K562 (cell line): ENCODE measurements around the gene RLIM.

Experiments
- CEBPB ChIP-seq: fragments of 450-650 bp; IDR thresholded peaks from 2 replicates; pipeline ENCODE4 v1.6.1; 2016; ENCODE audit warnings: missing genetic modification characterization, missing compliant biosample characterization
- EZH2 ChIP-seq: IDR thresholded peaks from 2 replicates; pipeline ENCODE4 v1.6.1; 2012; ENCODE audit warnings: low read depth, mild to moderate bottlenecking, inconsistent platforms, low read length, borderline replicate concordance
- JUND ChIP-seq, 2 experiments: IDR thresholded peaks; 2 replicates in 1 of 2; 3 replicates in 1 of 2; pipeline ENCODE4 v1.6.1; 2011; ENCODE audit warnings: borderline replicate concordance in 2 of 2, low read depth in 2 of 2, low read length in 2 of 2, improper control_type of control experiment in 1 of 2, missing biosample characterization in 1 of 2, missing genetic modification characterization in 1 of 2, missing genetic modification reagents in 1 of 2
- MYC ChIP-seq, 2 experiments: fragments of 250-450 bp in 1 of 2; sonication (Bioruptor Pico) in 1 of 2; IDR thresholded peaks; 2 replicates each; pipeline versions ENCODE4 v1.5.1 to v1.6.1; 2012 to 2021; ENCODE audit warnings: low read depth in 2 of 2, borderline replicate concordance in 1 of 2, improper control_type of control experiment in 1 of 2, low read length in 1 of 2, mild to moderate bottlenecking in 1 of 2, moderate library complexity in 1 of 2
- NRF1 ChIP-seq, 2 experiments: fragments of 450-650 bp; IDR thresholded peaks in 1 of 2; conservative IDR thresholded peaks in 1 of 2; 2 replicates each; pipeline ENCODE4 v1.6.1; 2014; ENCODE audit warnings: mild to moderate bottlenecking in 2 of 2
- ZNF143 ChIP-seq: sonication (generic); formaldehyde crosslinking; IDR thresholded peaks from 2 replicates; pipeline ENCODE4 v1.9.0; 2022; ENCODE audit warnings: mild to moderate bottlenecking, missing genetic modification reagents
- ZNF778 ChIP-seq: fragments of 450-650 bp; formaldehyde crosslinking; IDR thresholded peaks from 2 replicates; pipeline ENCODE4 v1.4.0; 2020; ENCODE audit warnings: mild to moderate bottlenecking, moderate library complexity

GRCh38 chrX:74550295-74550802 is 64.1 kb downstream of the RLIM start:
- TF ChIP-seq ZNF778 (CRISPR knock-in tag), result no peak
- TF ChIP-seq ZNF143, result no peak
- TF ChIP-seq JUND (IDR thresholded peaks at IDR 0.05; ENCODE audit: borderline replicate concordance, low read depth, low read length), result 0 out of 2 replicates have a peak, but pooled peaks have one; percentile 20
- TF ChIP-seq JUND (tag; IDR thresholded peaks at IDR 0.05; ENCODE audit: borderline replicate concordance, low read depth, low read length), result no peak
- no peak for TF ChIP-seq MYC (IDR thresholded peaks at IDR 0.05; ENCODE audit: low read depth, low read length)
- TF ChIP-seq MYC (CRISPR knock-in tag; IDR thresholded peaks at IDR 0.05; ENCODE audit: borderline replicate concordance, low read depth), result no peak
- no peak for TF ChIP-seq EZH2
- peak; percentile 51; the same call in 1 of the 2 replicates for TF ChIP-seq CEBPB (tag)
- TF ChIP-seq NRF1 (conservative IDR thresholded peaks at IDR 0.05 in 1 of 2, IDR thresholded peaks at IDR 0.05 in 1 of 2), result no peak
